Stromal cell of bone marrow (primary cell): ENCODE measurements around the gene CHRNA3.
"Not testable (repeated sequence)": the region's sequence is repeated elsewhere in the genome, so short reads cannot be mapped to it uniquely, and the experiment has no call there.

Source experiments
- DNase-seq: peaks from one replicate; pipeline ENCODE4 v3.0.0-alpha.2; 2012; ENCODE audit warnings: low read depth

CHRNA3 gene

GRCh38 chr15:78560201-78560600 is 60.6 kb downstream of the CHRNA3 start:
- not testable (repeated sequence) for DNase-seq

- DNase-seq = no peak
Observed at GRCh38 chr15:78552597-78552996, 68.2 kb downstream of the CHRNA3 start.

GRCh38 chr15:78551902-78552301 is 68.9 kb downstream of the CHRNA3 start:
- DNase-seq = no peak

GRCh38 chr15:78550815-78551214 is 70.0 kb downstream of the CHRNA3 start:
- no peak for DNase-seq

- DNase-seq = no peak
Observed at GRCh38 chr15:78550194-78550593, 70.6 kb downstream of the CHRNA3 start.
